Measurements from ENCODE around the gene C7. TPM values are rescaled to one million over a fixed set of nuclear protein-coding genes. Genes with fewer than 3 reads are reported as not detected.

The C7 gene
- total and polyA plus RNA-seq, 10 of the 15 experiments (the other 5 are each of a cell fraction or from before 2014, with no cell fraction given): 0.90 TPM; not detected in 9

- Histone ChIP-seq H4K20me1 (ENCODE audit: control insufficient read depth, insufficient read depth) (no peaks in the 10 kb centered on the region), H2AFZ (ENCODE audit: control insufficient read depth, low read depth, low read length) (no peak overlapping the region), H3K9me3 (replicated peaks; ENCODE audit: control insufficient read depth, insufficient read depth, low read length) (no peaks in the 10 kb centered on the region), H3K79me2 (ENCODE audit: control insufficient read depth, insufficient read depth, low read length) (no peaks in the 10 kb centered on the region), H3K4me3 (no peak overlapping the region), H3K27me3 (replicated peaks in 1 of 2; ENCODE audit: control insufficient read depth in 2 of 2, insufficient read depth in 2 of 2, low read length in 1 of 2) (no peaks in the 10 kb centered on the region), H3K4me2 (ENCODE audit: control insufficient read depth, insufficient read depth) (no peak overlapping the region), H3K27ac (ENCODE audit: control insufficient read depth, insufficient read depth) (no peak overlapping the region), H3K9ac (ENCODE audit: control insufficient read depth, insufficient read depth, low read length) (no peak overlapping the region), H3K36me3 (ENCODE audit: control insufficient read depth in 2 of 2, insufficient read depth in 2 of 2, low read length in 1 of 2) (no peaks in the 10 kb centered on the region), H3K4me1 (ENCODE audit: control insufficient read depth, insufficient read depth, low read length) (no peaks in the 10 kb centered on the region)
- WGBS (ENCODE audit: insufficient coverage, insufficient replicate concordance, low lambda C conversion rate, missing lambda C conversion rate): 0% methylated on average over 2 of the region's 2 CpGs
- FAIRE-seq (no peak), DNase-seq (ENCODE audit: low read depth, low spot score) (no peak), ATAC-seq (no peak)
- SMC1A ChIA-PET (ENCODE audit: uncharacterized antibody, unreplicated experiment): no interaction called here
- in situ Hi-C loops (cut with MboI) (no loop called here), intact Hi-C loops (cut with micrococcal nuclease; ENCODE audit: unreplicated experiment) (no loop called here)
- RAD21 ChIA-PET (ENCODE audit: unreplicated experiment): no interaction called here
- CTCF ChIA-PET: no interaction called here
- POLR2A ChIA-PET: no interaction called here
- no peak for TF ChIP-seq DPF2 (IDR thresholded peaks at IDR 0.05)
- TF ChIP-seq HDAC2 (IDR thresholded peaks at IDR 0.05): no peak
- TF ChIP-seq SKIL (IDR thresholded peaks at IDR 0.05; ENCODE audit: low read depth, poor library complexity, severe bottlenecking): no peak
- no peak for TF ChIP-seq ZNF622 (IDR thresholded peaks at IDR 0.05)
- TF ChIP-seq, protein P1, sequence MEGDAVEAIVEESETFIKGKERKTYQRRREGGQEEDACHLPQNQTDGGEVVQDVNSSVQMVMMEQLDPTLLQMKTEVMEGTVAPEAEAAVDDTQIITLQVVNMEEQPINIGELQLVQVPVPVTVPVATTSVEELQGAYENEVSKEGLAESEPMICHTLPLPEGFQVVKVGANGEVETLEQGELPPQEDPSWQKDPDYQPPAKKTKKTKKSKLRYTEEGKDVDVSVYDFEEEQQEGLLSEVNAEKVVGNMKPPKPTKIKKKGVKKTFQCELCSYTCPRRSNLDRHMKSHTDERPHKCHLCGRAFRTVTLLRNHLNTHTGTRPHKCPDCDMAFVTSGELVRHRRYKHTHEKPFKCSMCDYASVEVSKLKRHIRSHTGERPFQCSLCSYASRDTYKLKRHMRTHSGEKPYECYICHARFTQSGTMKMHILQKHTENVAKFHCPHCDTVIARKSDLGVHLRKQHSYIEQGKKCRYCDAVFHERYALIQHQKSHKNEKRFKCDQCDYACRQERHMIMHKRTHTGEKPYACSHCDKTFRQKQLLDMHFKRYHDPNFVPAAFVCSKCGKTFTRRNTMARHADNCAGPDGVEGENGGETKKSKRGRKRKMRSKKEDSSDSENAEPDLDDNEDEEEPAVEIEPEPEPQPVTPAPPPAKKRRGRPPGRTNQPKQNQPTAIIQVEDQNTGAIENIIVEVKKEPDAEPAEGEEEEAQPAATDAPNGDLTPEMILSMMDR (IDR thresholded peaks at IDR 0.05 in 2 of 3, conservative IDR thresholded peaks at IDR 0.05 in 1 of 3; ENCODE audit: control insufficient read depth in 2 of 3, extremely low read depth in 1 of 3, insufficient read depth in 1 of 3, low read depth in 3 of 3, low read length in 3 of 3): no peak
- TF ChIP-seq YBX1 (IDR thresholded peaks at IDR 0.05): no peak
- no peak for TF ChIP-seq HCFC1 (IDR thresholded peaks at IDR 0.05; ENCODE audit: low read length)
- no peak for TF ChIP-seq NR2C2 (IDR thresholded peaks at IDR 0.05; ENCODE audit: borderline replicate concordance, control insufficient read depth, insufficient read length, low read depth)
- no peak for TF ChIP-seq HSF1 (IDR thresholded peaks at IDR 0.05; ENCODE audit: low read depth, low read length)
- TF ChIP-seq, protein P2, sequence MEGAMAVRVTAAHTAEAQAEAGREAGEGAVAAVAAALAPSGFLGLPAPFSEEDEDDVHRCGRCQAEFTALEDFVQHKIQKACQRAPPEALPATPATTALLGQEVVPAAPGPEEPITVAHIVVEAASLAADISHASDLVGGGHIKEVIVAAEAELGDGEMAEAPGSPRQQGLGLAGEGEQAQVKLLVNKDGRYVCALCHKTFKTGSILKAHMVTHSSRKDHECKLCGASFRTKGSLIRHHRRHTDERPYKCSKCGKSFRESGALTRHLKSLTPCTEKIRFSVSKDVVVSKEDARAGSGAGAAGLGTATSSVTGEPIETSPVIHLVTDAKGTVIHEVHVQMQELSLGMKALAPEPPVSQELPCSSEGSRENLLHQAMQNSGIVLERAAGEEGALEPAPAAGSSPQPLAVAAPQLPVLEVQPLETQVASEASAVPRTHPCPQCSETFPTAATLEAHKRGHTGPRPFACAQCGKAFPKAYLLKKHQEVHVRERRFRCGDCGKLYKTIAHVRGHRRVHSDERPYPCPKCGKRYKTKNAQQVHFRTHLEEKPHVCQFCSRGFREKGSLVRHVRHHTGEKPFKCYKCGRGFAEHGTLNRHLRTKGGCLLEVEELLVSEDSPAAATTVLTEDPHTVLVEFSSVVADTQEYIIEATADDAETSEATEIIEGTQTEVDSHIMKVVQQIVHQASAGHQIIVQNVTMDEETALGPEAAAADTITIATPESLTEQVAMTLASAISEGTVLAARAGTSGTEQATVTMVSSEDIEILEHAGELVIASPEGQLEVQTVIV (IDR thresholded peaks at IDR 0.05; ENCODE audit: borderline replicate concordance, partially characterized antibody): no peak
- no peak for TF ChIP-seq IKZF2 (IDR thresholded peaks at IDR 0.05)
- TF ChIP-seq MXI1 (IDR thresholded peaks at IDR 0.05; ENCODE audit: low read depth, low read length): no peak
- no peak for TF ChIP-seq SREBF1 (IDR thresholded peaks at IDR 0.05; ENCODE audit: low read length)
- TF ChIP-seq ATF2 (IDR thresholded peaks at IDR 0.05; ENCODE audit: low read length): no peak
- TF ChIP-seq MYB (IDR thresholded peaks at IDR 0.05; ENCODE audit: borderline replicate concordance, low read depth, low read length): no peak
- BruUV-seq (replicated peaks): no TSS peak
These were observed 82.1 kb downstream of the C7 start for GRCh38 chr5:40991168-40991980.
